ENCODE results near the gene CCDC85B. TPM values are rescaled to one million over a fixed set of nuclear protein-coding genes. Genes with fewer than 3 reads are reported as not detected.
A peak's percentile ranks its signal among the peaks of the same experiment; 100 is the strongest.

The CCDC85B gene
- total and polyA plus RNA-seq, 2 of the 13 experiments (the other 11 are each of a cell fraction or from before 2014, with no cell fraction given): 8.2 to 19.5 TPM

GRCh38 chr11:65884716-65885092 is 5.8 kb upstream of the CCDC85B start (continued):
- TF ChIP-seq AHDC1 (CRISPR knock-in tag; IDR thresholded peaks at IDR 0.05; ENCODE audit: borderline replicate concordance): no peak
- no peak for TF ChIP-seq FOXO4 (CRISPR knock-in tag; conservative IDR thresholded peaks at IDR 0.05)
- no peak for TF ChIP-seq ZNF75D (CRISPR knock-in tag; IDR thresholded peaks at IDR 0.05; ENCODE audit: borderline replicate concordance)
- TF ChIP-seq ESRRA (CRISPR knock-in tag; IDR thresholded peaks at IDR 0.05; ENCODE audit: low read depth): no peak
- no peak for TF ChIP-seq ZNF510 (CRISPR knock-in tag; IDR thresholded peaks at IDR 0.05; ENCODE audit: low read depth)
- no peak for TF ChIP-seq GPN1 (CRISPR knock-in tag; IDR thresholded peaks at IDR 0.05; ENCODE audit: borderline replicate concordance)
- no peak for TF ChIP-seq SMARCE1 (IDR thresholded peaks at IDR 0.05; ENCODE audit: borderline replicate concordance)
- 0 out of 2 replicates have a peak, but pooled peaks have one; percentile 39 for TF ChIP-seq BHLHE40 (IDR thresholded peaks at IDR 0.05; ENCODE audit: low read length)
- TF ChIP-seq RORA (CRISPR knock-in tag; IDR thresholded peaks at IDR 0.05): no peak
- no peak for TF ChIP-seq SKIL (CRISPR knock-in tag; IDR thresholded peaks at IDR 0.05; ENCODE audit: borderline replicate concordance)
- TF ChIP-seq BRCA1 (CRISPR knock-in tag; IDR thresholded peaks at IDR 0.05): no peak
- no peak for TF ChIP-seq ZNF234 (CRISPR knock-in tag; conservative IDR thresholded peaks at IDR 0.05)
- no peak for TF ChIP-seq HMG20B (CRISPR knock-in tag; conservative IDR thresholded peaks at IDR 0.05)
- no peak for TF ChIP-seq ZNF543 (CRISPR knock-in tag; IDR thresholded peaks at IDR 0.05)
- TF ChIP-seq ZNF281 (CRISPR knock-in tag; IDR thresholded peaks at IDR 0.05; ENCODE audit: borderline replicate concordance): no peak
- TF ChIP-seq SETDB1 (CRISPR knock-in tag; IDR thresholded peaks at IDR 0.05; ENCODE audit: borderline replicate concordance): no peak
- TF ChIP-seq ZNF644 (CRISPR knock-in tag; IDR thresholded peaks at IDR 0.05; ENCODE audit: low read depth): no peak
- TF ChIP-seq GATA4 (IDR thresholded peaks at IDR 0.05; ENCODE audit: borderline replicate concordance, low read depth): no peak
- no peak; the same call in 1 of the 2 replicates for TF ChIP-seq PPARG (CRISPR knock-in tag; conservative IDR thresholded peaks at IDR 0.05)
- no peak for TF ChIP-seq RBM22 (optimal IDR thresholded peaks at IDR 0.05; ENCODE audit: low read length)

All from HepG2 (cell line).